Activated B cell treated with CpG ODN at 0.5 μM for 24 hours (primary cell): ENCODE results near the gene TEX14. TPM values are rescaled to one million over a fixed set of nuclear protein-coding genes. Genes with fewer than 3 reads are reported as not detected.

Experiments
- ATAC-seq: fragments of 200-7000 bp; cut with Tn5 transposase; one replicate; pipeline ENCODE4 v1.10.0; 2021; ENCODE audit warnings: low read depth, mild to moderate bottlenecking, moderate library complexity
- CTCF ChIA-PET: fragments of 350-600 bp; sonication (Branson Sonifier 250); formaldehyde crosslinking; loops from one replicate; lab custom pipeline; 2021; ENCODE audit warnings: antibody characterized with exemption; lab: Charles Lee
- POLR2A ChIA-PET: fragments of 350-600 bp; sonication (Branson Sonifier 250); formaldehyde crosslinking; loops from one replicate; lab custom pipeline; 2021; ENCODE audit warnings: antibody characterized with exemption; lab: Charles Lee
- DNase-seq: peaks from one replicate; pipeline ENCODE4 v3.0.0; 2022
- H3K27ac Mint-ChIP-seq: one replicate; pipeline ENCODE4 v1.8.0; 2020; ENCODE audit warnings: mixed read lengths
- H3K27me3 Mint-ChIP-seq: one replicate; pipeline ENCODE4 v1.8.0; 2021; ENCODE audit warnings: mixed read lengths
- H3K36me3 Mint-ChIP-seq: one replicate; pipeline ENCODE4 v1.8.0; 2021; ENCODE audit warnings: low read depth, mixed read lengths
- H3K4me1 Mint-ChIP-seq: one replicate; pipeline ENCODE4 v1.8.0; 2021; ENCODE audit warnings: mixed read lengths
- H3K4me3 Mint-ChIP-seq: one replicate; pipeline ENCODE4 v1.8.0; 2020; ENCODE audit warnings: mild to moderate bottlenecking, mixed read lengths
- H3K9me3 Mint-ChIP-seq: one replicate; pipeline ENCODE4 v1.8.0; 2020; ENCODE audit warnings: mixed read lengths
- intact Hi-C: fragments of 100-400 bp; cut with micrococcal nuclease; formaldehyde crosslinking; loops from one replicate; pipeline ENCODE4 v1.15.1; 2024
- total RNA-seq: library from RNA; stranded (reverse); gene quantifications from 2 replicates; pipeline ENCODE4 v1.2.3, GENCODE V29; 2022
- TF ChIP-seq, protein P1 (sequence below): fragments of 200-600 bp; IDR thresholded peaks from one replicate; pipeline ENCODE4 v1.8.0; 2022; ENCODE audit warnings: antibody characterized with exemption, mild to moderate bottlenecking

TEX14 gene
- total RNA-seq, 1 donor from 2014 or later: 0.16 TPM

- no peaks in the 10 kb centered on the region for H3K36me3 Mint-ChIP-seq
- H3K4me3 Mint-ChIP-seq: peak overlapping the region; percentile 63
- peaks cover 30% of the 10 kb centered on the region for H3K27me3 Mint-ChIP-seq
- peaks cover 6% of the 10 kb centered on the region for H3K4me1 Mint-ChIP-seq
- intact Hi-C loops: loop anchor here (5.0 kb wide), 1 partner anchor 470 kb away; no protein-coding TSS in a partner anchor
- no peaks in the 10 kb centered on the region for H3K9me3 Mint-ChIP-seq
- TF ChIP-seq, protein P1, sequence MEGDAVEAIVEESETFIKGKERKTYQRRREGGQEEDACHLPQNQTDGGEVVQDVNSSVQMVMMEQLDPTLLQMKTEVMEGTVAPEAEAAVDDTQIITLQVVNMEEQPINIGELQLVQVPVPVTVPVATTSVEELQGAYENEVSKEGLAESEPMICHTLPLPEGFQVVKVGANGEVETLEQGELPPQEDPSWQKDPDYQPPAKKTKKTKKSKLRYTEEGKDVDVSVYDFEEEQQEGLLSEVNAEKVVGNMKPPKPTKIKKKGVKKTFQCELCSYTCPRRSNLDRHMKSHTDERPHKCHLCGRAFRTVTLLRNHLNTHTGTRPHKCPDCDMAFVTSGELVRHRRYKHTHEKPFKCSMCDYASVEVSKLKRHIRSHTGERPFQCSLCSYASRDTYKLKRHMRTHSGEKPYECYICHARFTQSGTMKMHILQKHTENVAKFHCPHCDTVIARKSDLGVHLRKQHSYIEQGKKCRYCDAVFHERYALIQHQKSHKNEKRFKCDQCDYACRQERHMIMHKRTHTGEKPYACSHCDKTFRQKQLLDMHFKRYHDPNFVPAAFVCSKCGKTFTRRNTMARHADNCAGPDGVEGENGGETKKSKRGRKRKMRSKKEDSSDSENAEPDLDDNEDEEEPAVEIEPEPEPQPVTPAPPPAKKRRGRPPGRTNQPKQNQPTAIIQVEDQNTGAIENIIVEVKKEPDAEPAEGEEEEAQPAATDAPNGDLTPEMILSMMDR: no peak
- no peak overlapping the region for H3K27ac Mint-ChIP-seq
- DNase-seq: peak; percentile 70
- POLR2A ChIA-PET: interaction anchor here (0.6 to 2.2 kb wide), 3 partner anchors 14 to 100 kb away, joined by 4 to 13 read pairs (median 7); no protein-coding TSS in a partner anchor
- CTCF ChIA-PET: interaction anchor here (0.7 to 2.3 kb wide), 2 partner anchors 10 to 13 kb away, joined by 3 to 5 read pairs; no protein-coding TSS in a partner anchor
- ATAC-seq: peak; percentile 97
These were observed 159.9 kb downstream of the TEX14 start for GRCh38 chr17:58531661-58532554.

GRCh38 chr17:58531122-58531521 lies 160.7 kb downstream of the TEX14 start:
- H3K27ac Mint-ChIP-seq: no peak overlapping the region
- H3K36me3 Mint-ChIP-seq: no peaks in the 10 kb centered on the region
- ATAC-seq (no peak), DNase-seq (no peak)
- H3K9me3 Mint-ChIP-seq: no peaks in the 10 kb centered on the region
- peaks cover 28% of the 10 kb centered on the region for H3K27me3 Mint-ChIP-seq
- H3K4me1 Mint-ChIP-seq: peaks cover 6% of the 10 kb centered on the region
- intact Hi-C loops: loop anchor here (5.0 kb wide), 1 partner anchor 471 kb away; no protein-coding TSS in a partner anchor
- POLR2A ChIA-PET: interaction anchor here (0.5 to 2.2 kb wide), 4 partner anchors 11 to 100 kb away, joined by 3 to 13 read pairs (median 6); no protein-coding TSS in a partner anchor
- peak overlapping the region; percentile 62 for H3K4me3 Mint-ChIP-seq
- CTCF ChIA-PET: interaction anchor here (2.3 kb wide), 1 partner anchor 12 kb away, joined by 5 read pairs; no protein-coding TSS in a partner anchor
- TF ChIP-seq, protein P1: no peak

- peak overlapping the region; percentile 44 for H3K4me3 Mint-ChIP-seq
- DNase-seq (no peak), ATAC-seq (no peak)
- H3K36me3 Mint-ChIP-seq: no peaks in the 10 kb centered on the region
- peaks cover 24% of the 10 kb centered on the region for H3K27me3 Mint-ChIP-seq
- ChIA-PET POLR2A (interaction anchor here (1.6 kb wide), 1 partner anchor 12 kb away, joined by 7 read pairs; no protein-coding TSS in a partner anchor), CTCF (no interaction called here)
- H3K4me1 Mint-ChIP-seq: peaks cover 6% of the 10 kb centered on the region
- intact Hi-C loops: loop anchor here (5.0 kb wide), 1 partner anchor 472 kb away; no protein-coding TSS in a partner anchor
- no peaks in the 10 kb centered on the region for H3K9me3 Mint-ChIP-seq
- H3K27ac Mint-ChIP-seq: no peak overlapping the region
- TF ChIP-seq, protein P1: no peak
These were observed 161.2 kb downstream of the TEX14 start for GRCh38 chr17:58530655-58531054.

DNA sequence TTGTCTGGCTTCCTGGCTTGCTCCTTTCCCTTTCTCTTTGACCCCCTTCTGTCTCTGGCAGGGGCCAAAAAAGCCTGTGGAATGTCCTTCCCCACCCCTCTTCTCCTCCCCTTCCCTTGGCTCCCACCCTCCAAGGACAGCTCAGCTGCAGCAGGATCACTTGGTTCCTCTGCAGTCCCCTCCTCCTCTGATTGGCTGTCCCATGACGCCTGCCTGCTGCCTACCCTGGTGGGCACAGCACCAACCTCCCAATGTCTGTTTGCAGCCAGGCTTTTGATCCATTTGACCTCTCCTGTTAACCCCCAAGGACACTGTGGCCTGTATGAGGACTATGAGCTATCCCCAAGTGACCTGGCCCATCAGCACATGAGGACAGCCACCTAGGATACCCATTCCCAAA lies 162.6 kb downstream of the TEX14 start:
- DNase-seq (no peak), ATAC-seq (no peak)
- Mint-ChIP-seq H3K27me3 (peaks cover 13% of the 10 kb centered on the region), H3K36me3 (no peaks in the 10 kb centered on the region), H3K9me3 (no peaks in the 10 kb centered on the region), H3K4me1 (peaks cover 6% of the 10 kb centered on the region), H3K4me3 (no peak overlapping the region), H3K27ac (no peak overlapping the region)
- intact Hi-C loops: no loop called here
- ChIA-PET POLR2A (no interaction called here), CTCF (interaction anchor here (1.7 kb wide), 1 partner anchor 11 kb away, joined by 4 read pairs; no protein-coding TSS in a partner anchor)
- TF ChIP-seq, protein P1: no peak
